GM19025 (cell line): ENCODE results near the gene VAC14.

Experiments
- ATAC-seq: cut with Tn5 transposase; IDR thresholded peaks from one replicate; pipeline ENCODE4 v1.9.1; 2021; ENCODE audit warnings: mild to moderate bottlenecking, low read depth, moderate library complexity; ENCODE audit not compliant: unreplicated experiment

Gene VAC14

GRCh38 chr16:70766658-70767057 lies 34.3 kb downstream of the VAC14 start:
- no peak for ATAC-seq

GRCh38 chr16:70766176-70766575 lies 34.8 kb downstream of the VAC14 start:
- ATAC-seq, result no peak

- no peak for ATAC-seq
These were observed 35.5 kb downstream of the VAC14 start for GRCh38 chr16:70765491-70765890.

- ATAC-seq, result no peak
These were observed 36.3 kb downstream of the VAC14 start for GRCh38 chr16:70764632-70765031.

GRCh38 chr16:70760221-70760620 lies 40.7 kb downstream of the VAC14 start:
- ATAC-seq, result no peak

GRCh38 chr16:70759666-70760065 lies 41.3 kb downstream of the VAC14 start:
- no peak for ATAC-seq

GRCh38 chr16:70758786-70759185 lies 42.2 kb downstream of the VAC14 start:
- no peak for ATAC-seq

GRCh38 chr16:70757183-70757582 lies 43.8 kb downstream of the VAC14 start:
- ATAC-seq, result no peak

- ATAC-seq, result no peak
These were observed 44.9 kb downstream of the VAC14 start for GRCh38 chr16:70756071-70756470.

- ATAC-seq, result no peak
These were observed 45.9 kb downstream of the VAC14 start for GRCh38 chr16:70754851-70755600.

GRCh38 chr16:70754371-70754770 lies 46.6 kb downstream of the VAC14 start:
- ATAC-seq, result no peak

GRCh38 chr16:70753694-70754325 lies 47.1 kb downstream of the VAC14 start:
- no peak for ATAC-seq

- ATAC-seq, result no peak
These were observed 47.7 kb downstream of the VAC14 start for GRCh38 chr16:70753228-70753627.

- ATAC-seq, result no peak
These were observed 48.5 kb downstream of the VAC14 start for GRCh38 chr16:70752426-70752825.

GRCh38 chr16:70751593-70751992 lies 49.4 kb downstream of the VAC14 start:
- ATAC-seq, result no peak

GRCh38 chr16:70750893-70751467 lies 50.0 kb downstream of the VAC14 start:
- ATAC-seq, result no peak

GRCh38 chr16:70749681-70750601 lies 51.0 kb downstream of the VAC14 start:
- ATAC-seq, result no peak

GRCh38 chr16:70749006-70749678 lies 51.8 kb downstream of the VAC14 start:
- no peak for ATAC-seq

- ATAC-seq, result no peak
These were observed 53.0 kb downstream of the VAC14 start for GRCh38 chr16:70747703-70748631.
